ENCODE data around the gene SCAPER.

SCAPER gene

GRCh38 chr15:76347482-76348055 lies 557.6 kb downstream of the SCAPER start:
- no peak for DNase-seq

DNA sequence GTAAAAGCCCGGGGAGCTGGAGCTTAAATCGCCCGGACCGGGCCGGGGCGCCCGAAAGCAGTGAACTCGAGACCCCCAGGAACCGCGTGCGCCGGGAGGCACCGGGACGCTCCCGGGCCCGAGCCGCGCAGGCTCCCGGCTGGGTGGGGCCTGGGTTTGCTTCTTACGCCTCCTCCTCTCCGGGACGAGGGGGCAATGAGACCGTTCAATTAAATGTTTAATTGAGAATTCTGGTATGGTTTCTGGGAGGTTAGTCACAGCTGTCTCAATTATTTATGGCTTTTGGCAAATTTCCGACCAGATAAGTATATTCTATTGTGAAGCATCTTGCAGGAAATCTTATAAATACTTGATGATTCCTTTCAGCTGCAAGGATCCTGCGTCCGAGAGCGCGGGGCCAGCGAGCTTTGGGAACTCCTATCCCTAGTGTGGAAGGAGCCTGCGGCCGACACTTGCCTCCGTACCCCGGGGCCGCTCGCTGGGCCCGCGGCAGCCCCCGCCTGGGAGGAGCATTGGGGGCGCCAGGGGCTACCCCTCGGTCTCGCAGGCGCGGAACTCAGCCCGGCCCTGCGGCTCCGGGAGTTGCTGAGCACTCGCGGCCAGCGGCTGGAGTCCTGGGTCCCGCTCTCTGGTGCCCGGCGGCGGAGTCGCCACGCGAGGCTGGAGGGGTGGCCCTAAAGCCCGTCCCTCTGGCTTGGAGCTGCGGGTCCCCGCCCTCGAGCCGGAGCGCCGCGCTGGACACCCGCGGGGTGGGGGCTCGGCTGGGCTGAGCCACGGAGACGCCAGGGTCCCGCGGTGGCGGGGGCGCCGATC lies 558.3 kb downstream of the SCAPER start:
- DNase-seq, result no peak

DNA sequence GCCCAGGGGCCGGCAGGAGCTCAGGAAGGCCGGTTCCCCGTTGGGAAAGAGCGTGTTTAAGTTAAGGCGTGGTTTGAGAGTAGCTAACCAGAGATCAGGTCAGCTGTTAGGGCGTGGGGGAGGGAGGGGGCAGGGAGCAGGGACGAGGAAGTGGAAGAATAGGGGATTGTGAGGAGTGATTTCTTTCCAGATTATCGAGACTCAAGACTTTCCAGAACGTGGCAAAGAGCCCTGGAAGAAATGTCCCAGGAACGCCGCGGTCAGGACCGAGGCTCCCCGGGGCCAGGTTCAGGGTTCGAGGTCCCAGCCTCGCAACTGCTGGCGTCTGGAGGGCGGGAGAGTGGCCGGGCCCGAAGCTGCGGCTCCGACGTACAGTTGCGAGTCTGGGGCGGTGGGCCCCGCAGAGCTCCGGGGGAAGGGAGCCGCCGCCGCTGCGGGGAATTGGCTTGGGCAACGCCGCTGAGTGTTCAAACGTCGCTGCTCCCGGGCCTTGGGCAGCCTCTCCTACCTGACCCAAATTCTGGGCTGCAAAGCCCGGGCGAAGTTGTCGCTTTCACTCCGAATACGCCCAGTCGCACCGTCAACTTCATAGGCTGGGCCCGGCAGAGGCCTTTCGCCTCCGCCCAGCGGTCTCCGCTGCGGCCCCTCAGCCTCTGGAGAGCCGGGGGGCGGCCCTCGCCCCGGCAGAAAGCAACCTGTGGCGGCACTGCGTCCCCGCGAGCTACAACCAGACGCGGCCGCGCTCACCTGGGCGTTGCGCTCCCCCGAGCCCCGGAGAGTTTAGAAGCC lies 559.1 kb downstream of the SCAPER start:
- DNase-seq, result no peak

DNA sequence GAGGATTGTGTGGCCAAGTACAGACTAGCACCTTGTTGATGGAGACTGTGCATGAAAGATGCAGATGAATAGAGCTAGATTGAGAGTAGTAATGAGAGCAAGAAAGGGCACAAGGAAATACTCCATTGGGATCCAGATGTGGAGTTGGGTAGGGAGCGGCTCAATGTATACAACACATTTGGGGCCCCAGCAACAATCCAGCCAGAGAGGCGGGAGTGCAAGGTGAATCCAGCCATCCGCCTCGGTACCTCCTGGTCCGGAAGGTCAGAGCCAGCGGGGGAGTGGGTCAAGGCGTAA lies 559.6 kb downstream of the SCAPER start:
- no peak for DNase-seq

DNA sequence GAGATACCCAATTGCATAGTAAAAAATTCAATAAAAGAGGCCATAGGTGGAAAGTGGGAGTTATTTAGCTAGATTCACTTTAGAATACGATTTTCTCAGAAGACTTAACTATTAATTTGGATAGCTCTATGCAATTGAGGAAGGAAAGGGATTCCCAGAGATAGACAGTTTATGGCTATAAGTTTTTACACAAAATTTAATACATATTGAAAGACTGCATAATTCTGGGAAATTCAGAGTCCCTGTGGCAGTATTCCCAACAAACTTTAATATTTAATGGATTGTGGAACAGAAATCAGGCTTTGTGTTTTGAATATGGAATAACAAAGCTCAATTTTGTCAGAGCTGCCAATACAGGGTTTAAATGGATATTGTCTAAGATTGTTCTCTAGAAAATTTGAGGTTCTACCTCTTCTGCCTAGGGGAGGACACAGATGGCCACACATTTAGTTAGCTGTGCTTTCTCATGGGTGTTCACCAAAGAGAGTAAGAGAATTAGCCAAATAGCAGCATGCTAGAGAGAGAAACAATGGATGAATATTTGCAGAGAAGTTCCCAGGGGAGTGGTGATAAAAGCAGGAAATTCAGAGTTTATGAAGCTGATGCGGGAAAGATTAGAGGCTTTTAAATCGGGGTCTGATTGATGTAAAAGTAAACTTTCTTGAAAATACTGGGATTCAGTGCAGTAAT lies 560.1 kb downstream of the SCAPER start:
- no peak for DNase-seq

DNA sequence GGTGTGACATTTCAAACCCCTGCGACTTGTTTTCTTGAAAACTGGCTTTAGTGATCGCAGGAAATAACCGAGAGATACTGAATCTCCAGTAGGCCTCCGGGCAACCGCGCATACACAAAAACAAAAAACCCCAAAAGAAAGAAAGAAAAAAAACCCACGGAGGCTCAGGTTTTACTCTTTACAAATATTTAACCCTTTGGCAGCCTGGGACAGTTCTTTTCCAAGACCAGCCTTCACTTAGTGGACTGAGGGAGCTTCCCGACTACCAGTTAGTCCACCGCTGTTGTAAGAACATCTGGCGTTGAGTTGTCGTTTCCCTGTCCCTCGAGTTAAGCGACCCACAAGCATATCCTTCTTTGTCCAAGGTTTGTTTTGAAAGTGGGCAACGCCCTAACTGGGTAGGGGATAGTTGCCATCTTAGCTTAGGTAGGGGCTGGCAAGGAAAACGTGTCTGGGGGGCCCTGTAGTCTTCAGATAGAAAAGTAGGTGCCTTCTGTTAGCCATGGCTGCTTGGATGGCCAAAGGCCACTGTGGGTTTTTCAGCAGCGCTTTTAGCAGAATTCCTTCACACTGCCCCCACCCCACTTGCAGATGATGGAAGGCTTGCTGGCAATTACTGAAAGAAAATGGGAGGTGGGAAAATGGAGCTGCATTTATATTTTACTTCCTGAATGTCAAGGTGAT lies 561.7 kb downstream of the SCAPER start:
- no peak for DNase-seq

DNA sequence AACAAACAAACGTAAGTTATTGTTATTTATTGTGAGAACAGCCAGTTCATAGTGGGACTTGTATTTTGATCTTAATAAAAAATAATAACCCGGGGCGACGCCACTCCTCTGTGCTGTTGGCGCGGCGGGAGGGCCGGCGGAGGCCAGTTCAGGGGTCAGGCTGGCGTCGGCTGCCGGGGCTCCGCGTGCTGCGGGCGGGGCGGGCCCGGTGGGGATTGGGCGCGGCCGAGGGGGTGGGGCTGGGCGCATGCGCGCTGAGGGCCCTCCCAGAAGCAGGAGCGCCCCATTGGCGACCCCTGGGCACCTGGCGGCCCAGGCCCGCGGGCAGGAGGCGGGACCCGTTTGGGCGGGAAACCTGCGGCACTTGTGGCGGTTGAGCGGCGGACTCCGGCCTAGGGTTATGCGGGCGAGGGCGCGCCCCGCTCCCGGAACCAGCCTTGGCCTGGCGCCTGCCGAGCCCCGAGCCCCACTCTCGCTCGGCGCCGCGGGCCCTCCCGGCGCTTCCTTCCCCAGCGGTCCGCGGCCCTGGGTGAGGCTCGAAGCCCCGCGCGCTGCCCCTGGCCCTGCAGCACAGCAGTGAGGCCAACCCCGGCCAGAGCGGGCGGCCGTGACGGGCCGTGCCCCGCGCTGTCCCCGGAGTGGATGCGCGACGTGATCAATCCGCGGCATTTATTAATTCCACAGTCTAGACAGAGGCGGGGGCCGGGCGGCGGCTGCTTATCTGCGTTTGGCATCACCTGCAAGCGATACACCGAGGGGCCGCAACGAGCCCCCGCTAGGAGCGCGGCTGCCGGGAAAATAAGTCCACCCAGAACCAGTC lies 562.5 kb downstream of the SCAPER start:
- DNase-seq, result no peak

DNA sequence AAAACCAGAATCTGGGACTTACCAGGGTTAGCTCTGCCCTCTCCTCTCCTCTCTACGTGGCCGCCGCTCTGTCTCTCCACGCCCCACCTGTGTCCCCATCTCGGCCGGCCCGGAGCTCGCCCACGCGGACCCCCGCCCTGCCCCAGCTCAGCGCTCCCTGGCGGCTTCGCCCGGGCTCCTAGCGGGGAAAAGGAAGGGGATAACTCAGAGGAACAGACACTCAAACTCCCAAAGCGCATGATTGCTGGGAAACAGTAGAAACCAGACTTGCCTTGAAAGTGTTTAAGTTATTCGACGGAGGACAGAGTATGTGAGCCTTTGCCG lies 563.1 kb downstream of the SCAPER start:
- DNase-seq, result no peak

- no peak for DNase-seq
These were observed 563.6 kb downstream of the SCAPER start for GRCh38 chr15:76341366-76342057.

- DNase-seq, result peak; percentile 67
These were observed 564.3 kb downstream of the SCAPER start for GRCh38 chr15:76340803-76341365.

DNA sequence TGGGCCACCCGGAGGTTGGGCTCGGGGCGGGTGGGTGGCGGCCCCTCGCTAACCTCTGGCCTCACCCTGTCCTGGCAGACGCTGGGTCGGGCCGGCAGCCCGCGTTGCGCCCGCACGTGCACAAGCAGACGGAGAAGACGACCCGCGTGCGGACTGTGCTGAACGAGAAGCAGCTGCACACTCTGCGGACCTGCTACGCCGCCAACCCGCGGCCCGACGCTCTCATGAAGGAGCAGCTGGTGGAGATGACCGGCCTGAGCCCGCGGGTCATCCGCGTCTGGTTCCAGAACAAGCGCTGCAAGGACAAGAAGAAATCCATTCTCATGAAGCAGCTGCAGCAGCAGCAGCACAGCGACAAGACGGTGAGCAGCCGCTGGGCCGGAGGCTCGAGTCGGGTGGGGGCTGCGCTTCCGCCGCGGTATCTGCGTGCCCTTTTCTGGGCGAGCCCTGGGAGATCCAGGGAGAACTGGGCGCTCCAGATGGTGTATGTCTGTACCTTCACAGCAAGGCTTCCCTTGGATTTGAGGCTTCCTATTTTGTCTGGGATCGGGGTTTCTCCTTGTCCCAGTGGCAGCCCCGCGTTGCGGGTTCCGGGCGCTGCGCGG lies 564.8 kb downstream of the SCAPER start:
- DNase-seq, result peak; percentile 37

DNA sequence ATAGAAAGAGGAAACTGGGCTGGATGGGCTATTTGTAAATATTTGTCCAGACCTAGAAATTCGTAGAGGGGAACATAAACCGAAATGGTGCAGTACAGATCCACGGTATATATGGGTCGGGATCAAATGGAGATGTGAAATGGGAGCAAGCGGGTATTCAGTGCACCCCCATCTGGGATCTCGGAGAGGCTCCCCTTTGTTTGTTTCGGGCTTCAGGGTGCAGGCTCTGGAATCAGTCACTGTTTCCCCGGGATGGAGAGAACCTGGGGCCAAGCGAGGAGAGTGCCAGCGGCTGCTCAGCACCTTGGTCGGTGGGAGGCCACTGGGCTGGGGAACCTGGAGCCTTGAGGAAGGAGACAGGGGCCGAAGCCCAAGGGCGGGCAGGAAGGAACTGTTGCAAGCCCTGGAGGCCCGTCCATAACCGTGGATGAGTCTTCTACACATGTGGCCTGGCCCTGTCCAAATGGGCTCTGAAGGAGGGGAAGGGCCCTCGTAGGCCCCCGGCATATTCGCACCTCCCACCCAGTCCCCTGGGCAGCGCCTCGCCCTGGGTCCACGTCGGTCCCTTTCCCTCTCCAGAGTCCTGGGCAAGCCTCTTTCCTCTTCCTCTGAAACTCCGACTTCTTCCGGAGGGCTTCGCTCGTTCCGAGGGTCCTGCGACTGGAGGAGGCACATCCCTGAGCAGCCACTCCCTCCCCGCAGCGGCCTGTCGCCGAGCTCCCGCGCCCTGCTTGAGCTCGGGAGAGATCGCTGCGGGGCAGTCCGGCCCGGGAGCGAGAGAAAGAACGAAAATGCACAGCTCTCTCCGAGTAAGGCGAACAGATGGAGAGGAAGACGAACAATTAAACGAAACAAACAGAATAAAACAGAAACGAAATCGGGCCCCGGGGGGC lies 565.6 kb downstream of the SCAPER start:
- DNase-seq, result no peak

GRCh38 chr15:76338486-76339304 lies 566.4 kb downstream of the SCAPER start:
- DNase-seq, result no peak

- no peak for DNase-seq
These were observed 567.2 kb downstream of the SCAPER start for GRCh38 chr15:76337696-76338485.

DNA sequence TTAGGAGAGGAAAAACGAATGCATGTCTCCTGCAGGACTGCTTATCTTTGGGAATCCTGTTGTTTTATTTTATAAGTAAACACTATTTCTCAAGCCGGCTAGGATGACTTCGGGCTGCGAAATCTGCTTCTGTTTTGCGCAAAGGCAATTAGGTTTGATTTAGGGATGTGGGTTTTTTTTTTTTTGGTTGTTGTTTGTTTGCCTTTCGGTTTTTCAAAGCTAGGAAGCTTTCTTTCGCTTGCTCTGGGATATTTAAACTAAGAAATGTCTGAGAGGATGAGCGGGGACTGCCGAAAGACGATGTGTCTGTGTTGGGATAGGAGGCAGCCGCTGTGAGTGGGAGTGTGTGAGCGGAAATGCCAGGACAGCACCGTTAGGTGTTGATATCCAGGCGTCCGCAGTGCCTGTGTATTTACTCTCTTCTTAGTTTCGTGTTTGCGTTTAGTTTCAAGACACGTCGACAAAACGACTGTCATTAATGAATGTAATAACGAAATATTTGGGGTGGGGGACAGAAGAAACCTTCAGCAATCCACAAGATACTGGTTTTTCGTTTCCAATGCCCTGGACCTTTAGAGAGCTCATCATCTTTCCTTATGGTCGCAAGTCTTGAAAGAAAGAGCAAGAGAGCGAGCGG lies 568.0 kb downstream of the SCAPER start:
- peak; percentile 49 for DNase-seq

- DNase-seq, result peak; percentile 92
These were observed 568.7 kb downstream of the SCAPER start, which contains the start of gene ISL2 for GRCh38 chr15:76336254-76337058. Gene ISL2 (plus strand): TSS chr15:76336773. CDS start chr15:76336884, 111 bp downstream.
